ENCODE measurements around the gene GFPT2.
A peak's percentile ranks its signal among the peaks of the same experiment; 100 is the strongest.

GFPT2 gene

DNA sequence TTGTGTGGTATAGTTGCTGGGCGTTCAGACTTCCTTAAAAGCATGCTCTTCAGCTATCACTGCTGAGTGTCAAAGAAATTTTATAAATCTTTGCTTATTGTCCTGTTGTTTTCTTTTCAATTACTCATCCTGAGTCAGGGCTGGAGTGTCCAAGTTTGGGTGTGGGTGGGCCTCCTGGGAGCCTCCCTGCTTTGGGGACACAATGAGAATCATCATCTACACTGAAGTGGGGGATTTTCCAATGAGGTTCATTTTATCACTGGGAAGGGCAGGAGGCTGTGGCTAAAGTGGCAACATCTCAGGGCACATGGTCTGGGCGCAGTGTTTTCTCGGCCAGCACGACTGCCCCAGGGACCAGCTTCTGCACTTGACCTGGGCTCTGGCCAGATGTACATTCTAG lies 19.5 kb downstream of the GFPT2 start:
- DNase-seq (ENCODE audit: low read depth in 3 of 3): no peak

GRCh38 chr5:180332861-180333260 lies 20.3 kb downstream of the GFPT2 start:
- no peak for DNase-seq (ENCODE audit: low read depth in 3 of 3)

DNA sequence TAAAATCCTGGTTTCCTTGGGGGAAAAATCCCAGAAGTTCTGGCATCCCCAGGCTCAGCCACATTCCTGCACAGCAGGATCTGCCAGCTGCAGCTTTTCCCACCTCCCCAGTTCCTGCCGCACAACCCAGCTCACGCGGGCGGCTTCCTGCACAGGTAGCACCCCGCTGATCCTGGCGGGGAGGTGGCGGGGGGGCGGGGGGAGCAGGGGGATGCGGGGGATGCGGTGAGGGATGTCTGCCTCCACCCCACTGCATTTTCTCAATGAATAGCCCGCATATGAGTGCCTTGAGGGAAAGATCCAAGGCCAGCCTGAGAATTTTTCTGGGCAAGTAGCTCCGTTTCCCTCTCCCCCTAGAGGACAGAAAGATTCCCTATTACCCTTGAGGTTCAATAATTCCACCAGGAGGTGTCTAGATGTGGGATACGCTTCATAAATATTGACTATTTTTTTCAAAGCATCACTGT lies 21.1 kb downstream of the GFPT2 start:
- DNase-seq (ENCODE audit: low read depth in 3 of 3): no peak

DNA sequence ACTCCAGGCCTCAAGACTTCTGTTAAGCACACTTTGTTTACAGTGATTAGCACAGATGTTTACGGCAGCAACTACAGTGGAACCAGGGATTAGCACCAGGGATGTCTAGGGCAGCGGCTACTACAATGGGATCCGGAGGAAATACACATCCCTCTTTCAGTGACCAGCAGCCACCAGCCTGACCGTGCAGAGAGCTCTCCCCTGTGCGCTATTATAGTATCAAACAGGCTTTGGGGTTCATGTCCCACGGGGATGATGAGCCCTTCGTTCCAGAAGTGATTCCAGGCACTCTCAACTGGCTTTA lies 21.5 kb downstream of the GFPT2 start:
- DNase-seq (ENCODE audit: low read depth in 3 of 3): no peak

DNA sequence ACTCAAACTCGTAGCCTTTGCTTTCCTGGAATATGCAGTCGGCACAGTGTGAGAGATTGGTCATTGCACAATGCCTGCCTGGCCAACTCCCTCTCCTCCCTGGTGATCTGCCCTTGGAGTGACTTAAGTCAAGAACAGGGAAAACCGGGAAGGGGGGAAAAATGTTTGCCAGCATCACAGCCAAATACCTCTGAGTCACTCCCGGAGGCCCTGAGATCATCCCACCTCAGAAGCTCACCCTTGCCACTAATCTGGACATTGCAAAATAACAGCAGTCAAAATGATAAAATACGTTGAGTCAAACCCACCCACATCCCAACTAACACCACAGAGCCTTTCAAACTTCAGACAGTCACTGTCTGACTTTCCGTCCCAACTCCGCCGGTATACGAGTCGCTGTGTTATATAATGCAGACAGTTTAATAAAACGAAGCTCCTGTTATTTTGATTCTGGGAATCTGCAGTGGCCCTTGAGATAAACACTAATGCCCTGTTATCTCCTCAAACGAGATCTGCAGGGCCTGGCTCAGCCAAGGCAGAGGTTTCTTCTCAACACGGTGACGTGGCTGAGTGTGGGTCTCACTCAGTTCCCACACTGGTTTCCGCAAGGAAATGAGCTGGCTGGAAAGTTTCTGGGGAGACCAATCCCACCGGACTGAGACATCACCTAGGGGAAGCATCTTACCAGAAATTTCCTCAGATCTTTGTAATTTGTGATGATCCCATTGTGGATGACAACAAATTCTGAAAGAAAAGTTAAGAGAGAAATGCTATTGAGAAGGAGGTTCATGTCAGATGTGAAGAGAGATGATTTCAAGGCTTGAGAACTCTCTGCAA lies 22.1 kb downstream of the GFPT2 start:
- no peak for DNase-seq (ENCODE audit: low read depth in 3 of 3)

- no peak for DNase-seq (ENCODE audit: low read depth in 3 of 3)
Observed at GRCh38 chr5:180330270-180330648, 22.9 kb downstream of the GFPT2 start.

- DNase-seq (ENCODE audit: low read depth in 3 of 3): no peak
Observed at GRCh38 chr5:180329606-180330269, 23.4 kb downstream of the GFPT2 start.

- no peak for DNase-seq (ENCODE audit: low read depth in 3 of 3)
Observed at GRCh38 chr5:180329138-180329435, 24.0 kb downstream of the GFPT2 start.

DNA sequence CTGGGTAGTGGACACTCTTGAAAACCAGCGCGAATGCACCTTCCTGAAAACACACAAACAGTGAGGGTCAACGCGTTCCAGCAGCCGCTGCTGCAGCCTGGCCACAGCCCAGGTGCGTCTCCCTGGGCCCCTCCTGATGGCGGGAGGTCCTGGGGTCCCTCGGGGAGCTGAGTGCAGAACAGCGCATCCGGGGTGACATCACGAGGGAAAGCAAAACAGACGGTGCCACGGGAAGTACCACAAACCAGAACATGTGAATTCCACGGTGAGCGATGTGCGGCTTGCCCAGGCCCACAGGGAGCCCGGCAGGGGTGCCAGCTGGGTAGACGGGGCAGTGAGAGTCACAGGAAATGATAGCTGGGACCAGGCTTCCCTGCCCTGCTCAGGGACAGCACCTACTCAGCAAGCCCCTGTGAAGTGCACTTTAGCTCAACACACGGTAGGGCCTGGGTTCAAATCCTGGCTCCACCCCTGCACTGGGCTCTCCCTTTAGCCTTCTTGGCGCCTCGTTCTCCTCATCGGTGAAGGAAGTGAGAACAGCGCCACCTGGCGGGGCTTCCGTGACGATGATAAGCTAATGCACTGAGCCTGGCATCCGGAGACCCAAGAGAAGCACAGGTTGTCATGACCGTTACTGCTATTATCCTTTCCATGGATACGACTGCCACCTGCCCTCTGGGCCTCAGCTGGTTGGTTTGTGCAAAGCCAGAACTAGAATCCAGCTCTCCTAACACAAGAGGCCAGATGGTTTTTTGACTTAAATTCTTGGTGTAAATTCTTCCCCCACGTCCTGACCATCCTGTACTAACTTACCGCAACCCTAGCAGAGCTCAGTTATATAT lies 24.6 kb downstream of the GFPT2 start:
- peak; percentile 59 to 69 (median 68) for DNase-seq (ENCODE audit: low read depth in 3 of 3)

DNA sequence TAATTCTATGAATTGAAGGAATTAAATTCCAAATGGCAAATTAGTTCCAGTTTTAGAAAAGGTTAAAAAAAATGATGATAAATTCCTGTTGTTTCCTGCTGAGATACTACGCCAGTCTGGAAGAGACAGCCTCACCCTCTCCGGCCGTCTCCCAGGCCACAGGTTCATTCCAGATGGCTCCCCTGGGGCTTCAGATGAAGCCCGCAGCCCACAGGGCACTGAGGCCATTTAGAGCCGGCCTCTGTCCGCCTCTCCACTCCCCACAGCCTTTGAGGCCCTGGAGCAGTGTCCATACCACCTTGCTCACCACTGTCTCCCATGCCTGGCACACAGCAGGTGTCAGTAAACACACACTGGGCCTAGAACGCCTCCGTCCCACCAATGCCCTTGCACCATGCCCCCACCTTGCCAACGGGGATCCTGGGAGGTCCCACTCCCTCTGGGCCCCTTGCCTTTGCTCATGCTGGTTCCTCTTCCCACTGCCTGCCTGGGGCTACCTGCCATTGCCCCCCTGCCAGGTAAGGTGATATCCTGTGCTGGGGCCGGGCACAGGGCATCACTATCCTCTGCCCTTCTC lies 26.1 kb downstream of the GFPT2 start:
- DNase-seq (ENCODE audit: low read depth in 3 of 3): no peak

GRCh38 chr5:180324601-180324950 lies 28.6 kb downstream of the GFPT2 start:
- no peak for DNase-seq (ENCODE audit: low read depth in 3 of 3)

- DNase-seq (ENCODE audit: low read depth in 3 of 3): no peak
Observed at GRCh38 chr5:180323941-180324600, 29.1 kb downstream of the GFPT2 start.

GRCh38 chr5:180323160-180323559 lies 30.0 kb downstream of the GFPT2 start:
- no peak for DNase-seq (ENCODE audit: low read depth in 3 of 3)

- no peak for DNase-seq (ENCODE audit: low read depth in 3 of 3)
Observed at GRCh38 chr5:180318456-180319089, 34.6 kb downstream of the GFPT2 start.

- DNase-seq (ENCODE audit: low read depth in 3 of 3): no peak
Observed at GRCh38 chr5:180316586-180316985, 36.5 kb downstream of the GFPT2 start.

GRCh38 chr5:180315762-180316212 lies 37.3 kb downstream of the GFPT2 start:
- peak; percentile 51 to 62 (median 57) for DNase-seq (ENCODE audit: low read depth in 3 of 3)

DNA sequence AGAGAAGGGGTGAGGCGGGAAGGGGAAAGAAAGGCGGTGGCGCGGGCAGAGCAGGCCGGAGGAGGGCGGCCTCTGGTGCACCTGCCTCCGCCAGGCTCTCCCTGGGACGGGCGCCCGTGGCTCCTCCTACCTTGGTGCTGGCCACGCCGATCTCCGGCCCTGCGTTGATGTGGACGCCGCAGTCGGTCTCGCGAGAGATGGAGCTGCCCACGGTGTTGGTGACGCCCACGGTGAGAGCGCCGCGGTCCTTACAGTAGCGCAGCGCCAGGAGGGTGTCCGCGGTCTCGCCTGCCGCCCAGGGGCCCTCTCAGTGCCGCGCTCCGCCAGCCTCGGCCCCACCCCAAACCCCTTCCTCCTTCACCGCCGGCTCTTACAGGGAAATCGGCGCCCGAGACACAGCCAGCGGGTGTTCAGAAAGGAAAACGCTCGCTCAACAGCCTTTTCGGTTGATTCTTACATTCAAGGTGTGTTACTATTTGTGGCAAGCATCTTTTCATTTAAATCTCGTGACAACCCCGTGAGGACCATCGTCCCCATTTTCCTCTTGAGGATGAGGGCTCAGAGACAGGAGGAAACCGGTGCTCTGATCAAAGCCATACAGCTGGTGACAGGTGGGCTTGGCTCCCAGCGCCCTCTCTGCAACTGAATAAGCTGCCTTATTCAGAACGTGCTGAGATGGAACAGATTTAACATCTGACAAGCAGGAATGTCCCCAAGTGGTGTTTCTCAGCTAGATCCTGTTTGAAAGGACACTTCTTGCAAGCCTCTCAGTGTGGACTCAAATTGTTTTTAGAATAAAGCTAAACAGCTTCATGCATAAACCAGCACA lies 39.2 kb downstream of the GFPT2 start:
- DNase-seq (ENCODE audit: low read depth in 3 of 3): peak; percentile 7 to 49 (median 36)

DNA sequence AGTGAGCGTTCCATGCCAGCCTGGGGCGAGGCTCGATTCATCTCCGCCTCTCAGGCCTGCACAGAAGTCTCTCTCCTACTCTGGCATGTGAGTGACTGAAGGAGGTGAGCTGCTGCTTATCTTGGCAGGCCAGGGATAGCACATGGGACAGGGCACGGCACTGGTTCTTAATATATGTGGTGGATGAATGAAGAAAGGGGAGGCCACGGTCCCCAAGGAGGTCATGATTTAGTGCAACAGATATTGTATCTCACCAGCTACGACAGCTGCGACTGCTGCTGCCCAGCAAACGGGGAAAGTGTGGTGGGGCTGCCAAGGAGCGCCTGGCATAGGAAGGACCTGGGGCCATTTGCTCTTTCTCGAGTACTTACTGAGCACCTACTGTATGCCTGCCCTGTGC lies 41.9 kb downstream of the GFPT2 start:
- no peak for DNase-seq (ENCODE audit: low read depth in 3 of 3)

DNA sequence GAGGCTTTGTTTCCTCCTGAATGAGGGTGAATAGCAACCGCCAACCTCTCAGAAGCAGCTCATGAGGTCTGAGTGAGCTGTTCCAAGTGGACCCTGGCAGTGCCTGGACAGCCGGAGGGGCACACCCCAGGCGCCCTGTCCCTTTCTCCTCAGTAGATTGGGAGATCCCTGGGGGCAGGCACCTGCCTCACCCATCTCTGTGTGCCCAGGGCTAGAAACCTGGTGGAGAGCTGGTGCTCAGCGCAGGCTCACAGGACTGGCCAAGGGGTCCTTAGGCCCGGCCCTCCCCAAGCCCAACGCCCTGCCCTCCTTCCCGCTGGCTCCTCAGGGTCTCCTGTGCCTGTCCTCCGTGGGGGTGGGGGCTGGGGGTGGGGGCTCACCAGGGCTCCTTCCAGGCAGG lies 46.3 kb downstream of the GFPT2 start:
- no peak for DNase-seq (ENCODE audit: low read depth in 3 of 3)

DNA sequence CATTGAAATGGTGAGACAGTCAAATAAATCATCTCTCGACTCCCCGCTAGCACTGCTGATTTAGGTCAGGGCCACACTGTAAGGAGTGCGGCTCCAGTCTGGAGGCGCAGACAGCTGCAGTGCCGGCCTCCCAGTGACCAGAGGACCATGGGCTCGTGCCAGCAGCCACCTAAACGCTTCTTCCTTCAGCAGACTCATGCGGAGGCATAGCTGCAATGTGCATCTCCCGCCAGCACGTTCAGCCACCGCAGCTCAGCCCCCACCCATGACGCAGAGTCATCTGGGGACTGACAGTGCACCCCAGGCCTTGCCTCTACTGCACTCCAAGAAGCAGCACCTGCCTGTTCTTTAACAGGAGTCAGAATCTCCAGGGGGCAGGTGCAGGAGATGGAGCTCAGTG lies 47.7 kb downstream of the GFPT2 start:
- no peak for DNase-seq (ENCODE audit: low read depth in 3 of 3)

Measured in stimulated activated CD4-positive, alpha-beta T cell treated with anti-CD3 and anti-CD28 coated beads, TNF-alpha, amount 100 ng/mL, for 4 hours (primary cell).